ENCODE data around the gene CYB5B.
A peak's percentile ranks its signal among the peaks of the same experiment; 100 is the strongest.

CYB5B gene

GRCh38 chr16:69444873-69445517 lies 20.6 kb downstream of the CYB5B start:
- DNase-seq (ENCODE audit: low spot score), result no peak

DNA sequence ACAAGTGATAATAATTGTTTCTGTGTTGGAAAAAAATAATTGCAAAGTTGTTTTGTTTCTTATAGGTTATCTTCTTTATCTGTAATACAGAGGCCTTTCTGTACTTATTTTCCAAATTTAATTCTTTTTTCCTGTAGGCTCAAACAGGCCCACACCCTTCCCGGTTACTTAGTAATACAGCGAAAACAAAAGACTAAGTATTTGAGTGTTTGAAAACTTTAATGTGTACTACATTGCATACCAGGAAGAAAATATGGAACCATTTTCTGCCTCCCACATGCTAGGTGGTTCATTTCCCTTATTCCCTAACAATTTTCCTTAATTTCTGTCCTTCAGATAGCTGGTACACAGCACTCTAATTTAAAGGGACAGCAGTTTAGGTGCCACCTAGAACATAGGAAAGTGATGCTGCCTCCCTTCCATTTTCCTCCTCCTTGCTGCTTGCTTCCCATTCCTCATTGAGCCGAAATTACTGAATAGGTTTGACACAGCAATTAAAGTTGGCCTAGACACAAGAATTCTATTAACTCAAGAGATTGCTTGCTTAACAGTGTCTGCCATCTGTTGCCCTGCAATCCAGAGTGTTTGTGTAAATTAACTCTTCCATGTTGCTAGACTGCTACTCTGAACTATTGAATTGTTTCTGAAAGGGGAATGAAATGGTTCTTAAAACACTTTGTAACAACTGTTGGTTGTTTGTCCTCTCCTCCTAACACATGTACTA lies 24.2 kb downstream of the CYB5B start:
- DNase-seq (ENCODE audit: low spot score), result peak; percentile 31

DNA sequence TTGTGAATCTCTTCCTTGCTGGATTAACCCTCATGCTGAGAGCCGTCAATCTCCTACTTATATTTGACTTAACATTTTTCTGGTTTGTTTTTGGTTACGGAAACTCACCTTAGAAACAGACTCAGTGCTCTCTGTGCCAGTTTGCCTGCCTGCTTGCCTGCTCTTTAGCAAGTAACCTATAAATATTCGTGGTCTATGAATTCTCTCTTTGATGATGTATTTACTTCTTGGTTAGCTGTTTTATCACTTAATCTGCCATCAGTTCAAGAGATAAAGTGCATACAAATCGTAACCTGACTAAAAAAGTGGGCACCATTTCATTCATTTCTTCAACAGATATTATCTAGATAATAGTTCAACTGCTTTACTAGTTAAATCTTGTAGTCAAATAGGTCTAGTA lies 26.7 kb downstream of the CYB5B start:
- DNase-seq (ENCODE audit: low spot score), result no peak

GRCh38 chr16:69453936-69454335 lies 29.5 kb downstream of the CYB5B start:
- DNase-seq (ENCODE audit: low spot score), result no peak

GRCh38 chr16:69463876-69464275 lies 39.5 kb downstream of the CYB5B start:
- DNase-seq (ENCODE audit: low spot score), result no peak

DNA sequence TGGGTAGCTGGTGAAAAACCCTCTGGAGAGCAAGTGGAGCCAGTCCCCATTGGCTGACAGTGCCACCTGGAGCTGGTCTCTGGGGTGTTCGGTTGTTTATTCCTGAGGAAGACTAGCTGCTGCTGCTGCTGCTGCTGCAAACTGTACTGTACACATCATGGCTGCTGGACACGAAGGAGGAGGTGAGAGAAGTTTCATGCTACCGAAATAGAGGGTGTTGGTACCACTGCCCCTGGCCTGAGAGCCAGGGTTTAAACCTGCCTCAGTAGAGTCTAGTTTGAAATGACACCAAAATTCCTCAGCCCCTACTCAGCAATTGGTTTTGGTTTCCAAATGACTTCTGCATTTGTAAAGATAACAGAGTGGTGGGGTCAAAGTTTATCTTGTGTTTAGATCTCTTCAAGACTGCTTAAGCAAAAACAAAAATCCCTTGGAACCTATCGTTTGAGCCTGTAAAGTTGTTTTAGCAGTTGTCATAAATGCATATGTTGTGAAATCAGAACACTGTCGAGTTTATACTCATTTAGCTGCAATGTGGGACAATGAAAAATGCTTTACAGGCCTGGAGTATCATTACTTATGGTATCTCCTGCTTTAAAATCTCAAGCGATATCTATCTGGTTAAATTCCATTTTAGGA lies 40.8 kb downstream of the CYB5B start:
- DNase-seq (ENCODE audit: low spot score), result peak; percentile 14

DNA sequence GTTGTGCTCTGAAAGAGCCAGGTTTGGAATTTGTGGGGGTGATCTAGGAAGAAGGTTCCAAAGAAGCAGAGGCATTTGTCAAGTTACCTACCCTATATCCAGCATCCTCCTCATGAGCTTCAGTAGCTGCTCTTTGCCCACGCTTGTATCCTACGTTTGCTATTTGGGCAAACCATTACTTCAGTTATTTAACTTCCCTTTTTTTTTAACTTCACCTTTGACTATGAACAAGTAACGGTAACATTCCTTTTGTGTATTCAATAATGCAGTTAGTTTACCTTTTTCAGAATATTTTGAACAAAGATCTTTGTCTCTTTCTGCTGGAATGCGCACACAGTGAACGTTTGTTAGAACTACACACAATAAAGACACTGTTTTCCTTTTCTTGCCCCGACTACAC lies 41.5 kb downstream of the CYB5B start:
- no peak for DNase-seq (ENCODE audit: low spot score)

- DNase-seq (ENCODE audit: low spot score), result no peak
Observed at GRCh38 chr16:69466547-69466946, 42.1 kb downstream of the CYB5B start.

DNA sequence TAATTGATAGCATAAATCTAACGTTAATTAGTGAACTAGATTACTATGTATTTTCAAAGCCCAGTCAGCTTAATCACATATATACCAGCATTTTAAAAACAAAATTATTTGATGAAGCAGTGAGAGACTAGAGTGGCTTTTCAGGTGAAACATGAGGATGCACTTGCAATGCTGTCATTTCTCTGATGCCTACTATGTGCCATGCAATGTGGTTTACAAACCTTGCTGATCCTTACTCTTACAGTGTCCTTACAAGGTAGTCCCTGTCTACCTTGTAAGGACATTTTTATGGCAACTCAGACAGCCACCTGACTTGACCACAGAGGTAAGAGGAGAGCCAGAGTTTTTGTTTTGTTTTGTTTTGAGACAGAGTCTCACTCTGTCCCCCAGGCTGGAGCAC lies 42.7 kb downstream of the CYB5B start:
- DNase-seq (ENCODE audit: low spot score), result no peak

DNA sequence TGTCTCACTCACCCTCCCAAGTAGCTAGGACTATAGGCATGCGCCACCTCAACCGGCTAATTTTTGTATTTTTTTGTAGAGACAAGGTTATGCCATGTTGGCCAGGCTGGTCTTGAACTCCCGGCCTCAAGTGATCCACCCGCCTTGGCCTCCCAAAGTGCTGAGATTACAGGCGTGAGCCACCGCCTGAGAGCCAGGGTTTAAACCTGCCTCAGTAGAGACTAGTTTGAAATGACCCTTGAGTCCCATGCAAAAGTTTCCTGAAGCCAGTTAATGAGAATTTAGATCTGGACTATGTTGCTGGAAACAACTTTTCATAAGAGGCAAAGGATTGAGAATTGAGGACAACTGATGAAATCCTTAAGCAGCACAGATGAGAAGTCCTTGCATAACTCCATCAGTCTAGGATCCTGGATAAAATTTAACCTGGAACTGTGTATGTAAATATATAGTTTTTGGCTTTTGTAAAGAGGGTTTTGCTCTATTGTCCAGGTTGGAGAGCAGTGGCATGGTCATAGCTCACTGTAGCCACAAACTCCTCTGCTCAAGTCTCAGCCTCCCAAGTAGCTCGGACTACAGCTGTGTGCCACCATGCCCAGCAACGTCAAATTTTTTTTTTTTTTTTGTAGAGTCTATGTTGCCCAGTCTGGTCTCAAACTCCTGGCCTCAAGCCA lies 43.2 kb downstream of the CYB5B start:
- DNase-seq (ENCODE audit: low spot score), result no peak

DNA sequence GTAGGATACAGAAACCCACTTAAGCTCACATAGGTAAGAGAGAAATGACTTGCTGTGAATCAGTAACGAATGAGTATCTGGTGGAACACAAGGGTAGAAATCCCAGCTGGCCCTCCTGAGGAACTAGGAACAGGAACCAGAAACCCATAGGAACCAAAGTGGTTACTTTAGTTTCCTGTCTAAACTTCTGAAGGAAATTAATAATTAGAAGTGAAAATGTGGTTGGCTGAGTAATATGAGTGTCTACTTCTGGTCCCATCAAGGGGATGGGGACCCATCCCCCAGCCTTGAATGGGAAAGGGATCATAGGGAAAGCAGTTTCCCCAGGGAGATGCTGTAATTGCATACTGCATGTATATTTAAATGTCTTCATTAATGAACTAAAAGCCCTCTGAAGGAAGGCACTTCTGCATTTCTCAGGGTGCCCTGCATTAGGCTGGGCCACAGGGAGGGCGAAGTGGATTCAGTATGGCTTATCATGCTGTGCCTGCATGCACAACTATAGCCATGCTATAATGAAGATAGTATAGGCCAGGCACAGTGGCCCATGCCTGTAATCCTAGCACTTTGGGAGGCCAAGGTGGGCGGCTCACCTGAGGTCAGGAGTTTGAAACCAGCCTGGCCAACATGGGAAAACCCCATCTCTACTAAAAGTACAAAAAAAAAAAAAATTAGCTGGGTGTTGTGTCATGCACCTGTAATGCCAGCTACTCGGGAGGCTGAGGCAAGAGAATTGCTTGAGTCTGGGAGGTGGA lies 45.6 kb downstream of the CYB5B start:
- no peak for DNase-seq (ENCODE audit: low spot score)

DNA sequence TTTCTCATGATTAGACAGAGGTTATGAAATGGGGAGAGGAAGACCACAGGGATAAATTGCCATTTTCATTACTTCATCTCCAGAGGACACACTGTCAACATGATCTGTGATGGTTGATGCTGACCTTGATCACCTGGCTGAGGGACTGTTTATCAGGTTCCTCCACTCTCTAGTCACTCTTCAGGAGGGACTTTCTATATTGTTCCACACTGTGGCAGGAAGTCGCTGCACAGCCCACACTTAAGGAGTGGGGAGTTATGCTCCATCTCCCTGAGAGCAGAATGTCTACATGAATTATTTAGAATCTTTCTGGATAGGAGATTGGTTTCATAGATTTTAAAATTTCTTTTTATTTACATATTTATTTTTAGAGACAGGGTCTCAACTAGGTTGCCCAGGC lies 46.7 kb downstream of the CYB5B start:
- no peak for DNase-seq (ENCODE audit: low spot score)

GRCh38 chr16:69474408-69474807 lies 50.0 kb downstream of the CYB5B start:
- DNase-seq (ENCODE audit: low spot score), result no peak

- DNase-seq (ENCODE audit: low spot score), result peak; percentile 11
Observed at GRCh38 chr16:69476920-69477443, 52.6 kb downstream of the CYB5B start.

DNA sequence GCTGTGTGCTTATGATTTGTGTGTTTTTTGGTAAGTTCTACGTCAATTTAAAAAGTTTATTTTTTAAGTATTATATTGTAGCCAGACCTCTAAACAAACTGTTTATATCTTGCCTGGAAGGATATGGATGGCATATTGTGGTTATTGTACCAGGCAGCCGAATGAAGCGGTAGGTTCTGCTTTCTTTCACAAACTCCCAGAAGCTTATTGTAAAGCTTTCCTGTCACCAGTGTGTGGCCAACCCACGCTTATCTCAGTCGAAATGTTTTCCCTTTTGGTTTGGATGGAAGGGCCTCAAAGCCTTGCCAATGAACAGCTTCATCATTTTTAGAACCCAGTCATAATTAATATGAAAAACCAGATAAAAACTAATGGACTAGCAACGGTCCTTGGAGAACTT lies 53.1 kb downstream of the CYB5B start:
- DNase-seq (ENCODE audit: low spot score), result no peak

GRCh38 chr16:69478685-69479084 lies 54.3 kb downstream of the CYB5B start:
- DNase-seq (ENCODE audit: low spot score), result no peak

DNA sequence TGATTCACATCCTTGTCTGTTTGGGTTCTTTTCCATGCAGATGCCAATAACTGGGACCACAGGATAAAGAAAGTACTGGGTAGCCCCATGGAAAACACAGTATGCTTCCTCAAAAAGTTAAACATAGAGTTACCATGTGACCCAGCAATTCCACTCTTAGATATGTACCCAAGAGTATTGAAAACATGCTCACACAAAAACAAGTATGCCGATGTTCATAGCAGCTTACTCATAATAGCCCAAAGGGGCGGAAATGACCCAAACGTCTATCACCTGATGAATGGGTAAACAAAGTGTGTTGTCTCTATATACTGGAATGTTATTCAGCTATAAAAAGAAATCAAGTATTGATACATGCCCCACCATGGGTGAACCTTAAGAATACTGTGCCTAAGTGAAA lies 55.4 kb downstream of the CYB5B start:
- no peak for DNase-seq (ENCODE audit: low spot score)

DNA sequence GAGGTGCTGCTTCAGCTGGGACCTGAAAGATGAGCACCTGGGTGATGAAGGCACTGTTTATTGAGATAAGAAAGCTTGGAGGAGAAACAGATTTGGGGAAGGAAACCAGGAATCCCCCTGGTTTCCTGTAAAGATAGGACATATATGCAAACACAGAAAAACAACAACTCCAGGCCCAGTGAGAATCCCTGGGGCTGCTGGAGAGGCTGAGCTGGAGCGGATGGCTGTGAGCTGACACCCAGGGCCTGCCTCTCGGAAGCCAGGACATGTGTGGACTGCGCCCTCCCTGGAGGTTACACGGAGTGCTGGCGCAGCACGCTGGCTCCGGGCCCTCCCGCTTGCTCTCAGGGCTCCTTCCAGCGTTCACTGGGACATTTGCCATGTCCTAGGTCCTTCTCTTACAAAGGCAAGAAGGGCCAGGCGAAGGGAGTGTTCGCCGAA lies 57.5 kb downstream of the CYB5B start:
- DNase-seq (ENCODE audit: low spot score), result peak; percentile 70

DNA sequence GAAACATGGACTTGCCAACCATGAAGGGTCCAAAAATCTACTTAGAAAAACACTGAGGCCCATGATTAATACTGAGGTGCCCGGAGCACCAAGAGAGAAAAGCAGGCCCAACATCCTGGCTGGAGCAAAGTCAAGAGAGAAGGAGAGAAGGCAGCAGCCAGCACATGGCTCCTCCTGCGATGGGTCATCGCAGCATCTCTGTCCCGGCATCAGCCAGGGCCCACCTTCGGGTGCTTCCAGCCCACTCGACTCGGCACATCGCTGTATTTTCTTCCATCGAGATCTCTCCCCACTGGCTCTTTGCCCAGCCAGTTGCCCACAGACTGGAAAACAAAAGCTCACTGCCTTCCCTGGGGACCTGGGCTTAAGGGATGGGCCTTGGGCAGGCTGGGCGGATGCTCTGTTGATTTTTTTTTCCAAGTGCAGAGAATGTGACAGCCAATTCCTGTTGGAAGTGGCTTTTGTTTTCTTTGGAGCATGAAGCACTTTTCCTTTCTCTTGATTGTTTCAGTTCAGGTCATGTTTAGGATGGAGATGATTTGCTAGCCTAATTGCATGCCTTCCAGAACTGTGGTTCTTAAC lies 58.1 kb downstream of the CYB5B start:
- peak; percentile 28 for DNase-seq (ENCODE audit: low spot score)

GRCh38 chr16:69483611-69484010 lies 59.2 kb downstream of the CYB5B start:
- no peak for DNase-seq (ENCODE audit: low spot score)

DNA sequence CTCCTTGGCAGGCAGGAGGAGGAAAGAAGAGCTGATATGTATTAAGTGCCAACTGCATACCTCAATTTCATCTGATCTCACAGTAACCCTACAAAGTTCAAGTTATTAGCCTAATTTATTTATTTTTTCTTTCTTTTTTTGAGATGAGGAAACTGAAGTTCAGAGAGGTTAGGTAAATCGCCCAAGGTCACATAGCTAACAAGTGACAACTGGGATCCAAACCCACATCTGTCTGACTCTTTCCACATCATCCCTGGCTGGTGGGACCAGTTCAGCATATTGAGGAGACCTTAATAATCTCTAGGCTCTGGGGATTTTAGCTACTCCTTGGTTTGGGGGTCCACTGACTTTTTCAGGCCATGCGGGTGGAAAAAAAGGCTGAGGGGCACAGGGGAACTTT lies 60.9 kb downstream of the CYB5B start:
- DNase-seq (ENCODE audit: low spot score), result no peak

All from cerebellar cortex (tissue), 1 donor.